ENCODE data around the gene ST8SIA6.
A peak's percentile ranks its signal among the peaks of the same experiment; 100 is the strongest.
"Not testable (repeated sequence)": the region's sequence is repeated elsewhere in the genome, so short reads cannot be mapped to it uniquely, and the experiment has no call there.

Gene ST8SIA6

DNA sequence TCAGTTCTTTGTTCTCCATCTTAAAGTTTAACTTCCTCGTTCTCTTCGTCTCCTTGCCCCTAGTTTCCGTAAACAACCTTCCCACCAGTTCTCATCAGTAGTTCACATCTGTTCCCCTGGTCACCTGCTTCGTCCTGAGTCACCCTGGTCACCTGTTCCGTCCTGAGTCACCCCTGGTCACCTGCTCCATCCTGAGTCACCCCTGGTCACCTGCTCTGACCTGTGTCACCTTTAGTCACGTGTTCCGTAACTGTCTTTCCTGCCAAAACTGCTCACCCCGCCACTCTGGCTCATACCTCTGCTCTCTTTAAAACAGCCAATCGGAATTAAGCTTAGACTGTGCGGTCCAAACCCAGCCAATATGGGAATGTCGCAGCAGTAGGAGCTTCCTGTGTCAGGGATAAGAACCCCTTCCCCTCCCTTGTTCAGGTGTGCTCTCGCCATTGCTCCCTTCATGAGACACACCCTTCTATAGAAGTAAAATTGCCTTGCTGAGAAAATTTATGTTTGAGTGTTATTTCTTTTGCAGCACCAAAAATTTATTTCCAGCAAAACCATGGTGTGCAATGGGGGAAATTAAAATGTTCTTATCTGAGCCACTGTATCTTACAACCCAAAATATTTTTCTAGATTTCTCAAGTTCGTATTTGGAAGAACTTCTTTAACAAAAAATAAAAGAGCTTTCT is 114.1 kb downstream of the ST8SIA6 start:
- no peak for DNase-seq

GRCh38 chr10:17335065-17335464 is 119.3 kb downstream of the ST8SIA6 start:
- DNase-seq = no peak

DNA sequence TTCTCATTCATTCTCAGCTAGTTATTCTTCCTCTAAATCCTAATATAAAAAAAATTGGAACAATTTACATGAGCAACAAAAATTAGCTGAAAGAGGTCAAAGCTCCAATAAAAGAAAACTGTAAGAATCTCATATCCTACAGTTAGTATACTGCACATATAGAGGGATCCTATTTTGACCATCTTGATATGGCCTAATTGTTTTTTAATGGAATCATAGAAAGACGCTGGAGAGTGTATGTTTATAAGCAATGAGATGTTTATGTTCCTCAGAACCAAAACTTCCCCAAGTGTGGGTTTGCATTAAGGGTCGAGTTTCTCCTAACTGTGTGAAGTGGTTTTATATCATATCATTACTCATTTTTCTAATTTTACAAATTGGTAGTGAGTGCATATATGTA is 123.9 kb downstream of the ST8SIA6 start:
- no peak for DNase-seq

DNA sequence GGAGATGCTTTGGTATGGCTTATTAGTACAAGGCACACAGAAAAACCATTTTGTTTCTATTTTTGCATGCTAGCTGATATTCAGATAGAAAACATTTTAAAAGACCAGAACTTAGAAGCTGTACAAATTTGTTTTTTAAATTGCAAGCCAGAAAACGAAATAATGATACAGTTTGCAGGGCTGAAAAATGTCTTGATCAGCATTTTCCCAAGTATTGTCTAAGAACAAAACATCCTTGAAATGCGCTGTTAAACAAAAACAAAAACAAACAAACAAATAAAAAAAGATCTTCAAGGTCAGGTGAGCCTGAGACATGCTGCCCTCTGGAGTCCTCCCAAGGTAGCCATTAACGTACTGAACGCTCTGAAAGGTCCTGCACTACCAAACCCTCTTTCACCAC is 128.0 kb downstream of the ST8SIA6 start:
- no peak for DNase-seq

DNA sequence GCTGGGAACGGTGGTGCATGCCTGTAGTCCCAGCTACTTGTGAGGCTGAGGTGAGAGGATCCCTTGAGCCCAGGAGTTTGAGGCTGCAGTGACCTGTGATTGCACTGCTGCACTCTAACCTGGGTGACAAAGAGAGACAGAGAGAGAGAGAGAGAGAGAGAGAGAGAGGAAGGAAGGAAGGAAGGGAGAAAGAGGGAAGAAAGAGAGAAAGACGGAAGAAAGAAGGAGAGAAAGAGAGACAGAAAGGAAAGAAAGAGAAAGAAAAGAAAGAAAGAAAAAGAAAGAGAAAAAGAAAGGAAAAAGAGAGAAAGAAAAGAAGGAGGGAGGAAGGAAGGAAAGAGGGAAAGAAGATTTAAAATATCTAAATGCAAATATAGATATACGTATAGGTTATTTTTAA is 132.4 kb downstream of the ST8SIA6 start:
- DNase-seq = not testable (repeated sequence)

DNA sequence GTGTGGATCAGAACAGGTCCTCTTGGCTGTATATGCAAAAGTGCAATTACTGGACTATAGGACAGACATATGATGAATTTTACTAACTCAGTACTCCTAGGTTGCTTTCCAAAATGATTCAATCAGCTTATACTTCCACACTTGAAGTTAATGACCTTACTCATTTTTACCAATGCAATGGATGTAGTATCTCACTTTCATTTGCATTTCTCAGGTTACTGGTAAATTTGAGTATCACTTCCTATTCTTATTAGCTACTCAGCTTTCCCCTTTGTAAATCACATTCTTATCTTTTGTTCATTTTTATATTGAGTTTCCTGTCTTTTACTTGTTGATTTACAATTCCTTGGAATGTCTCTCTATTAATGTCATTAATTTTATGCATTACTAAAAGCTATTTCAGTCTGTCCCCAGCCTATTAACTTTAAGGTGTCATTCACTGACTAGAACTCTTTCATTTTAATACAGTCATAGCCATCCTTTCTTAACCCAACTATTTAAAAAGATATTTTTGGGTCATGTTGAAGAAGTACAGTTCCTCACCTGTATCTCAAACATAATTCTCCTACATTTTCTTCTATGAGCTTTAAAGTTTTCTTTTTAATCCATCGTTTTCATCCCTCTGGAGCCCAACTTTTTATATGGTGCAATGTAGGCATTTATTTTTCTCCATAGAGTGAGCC is 137.8 kb downstream of the ST8SIA6 start:
- no peak for DNase-seq

- DNase-seq = no peak
These were observed 145.0 kb downstream of the ST8SIA6 start for GRCh38 chr10:17309435-17309834.

DNA sequence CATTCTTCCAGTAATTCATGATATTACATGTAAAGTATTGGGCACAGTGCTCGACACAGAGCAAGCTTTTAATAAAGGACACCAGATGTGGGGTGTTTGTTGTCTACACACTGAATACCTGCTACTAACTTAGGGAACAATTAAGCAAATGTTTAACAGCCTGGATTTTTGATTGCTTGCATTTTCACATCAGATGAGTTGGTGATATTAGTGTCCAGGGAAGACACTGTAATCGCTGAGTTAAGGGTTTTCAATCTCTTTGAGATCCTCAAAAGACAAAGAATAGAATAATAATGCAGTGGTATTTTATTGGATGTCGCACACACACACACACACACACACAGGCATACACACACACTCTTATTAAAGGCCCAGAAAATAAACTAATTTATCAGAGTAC is 147.3 kb downstream of the ST8SIA6 start:
- DNase-seq = no peak

- DNase-seq = no peak
These were observed 162.0 kb downstream of the ST8SIA6 start for GRCh38 chr10:17292375-17292774.

GRCh38 chr10:17290226-17290625 is 164.2 kb downstream of the ST8SIA6 start:
- peak; percentile 73 for DNase-seq

GRCh38 chr10:17289763-17290162 is 164.6 kb downstream of the ST8SIA6 start:
- no peak for DNase-seq

DNA sequence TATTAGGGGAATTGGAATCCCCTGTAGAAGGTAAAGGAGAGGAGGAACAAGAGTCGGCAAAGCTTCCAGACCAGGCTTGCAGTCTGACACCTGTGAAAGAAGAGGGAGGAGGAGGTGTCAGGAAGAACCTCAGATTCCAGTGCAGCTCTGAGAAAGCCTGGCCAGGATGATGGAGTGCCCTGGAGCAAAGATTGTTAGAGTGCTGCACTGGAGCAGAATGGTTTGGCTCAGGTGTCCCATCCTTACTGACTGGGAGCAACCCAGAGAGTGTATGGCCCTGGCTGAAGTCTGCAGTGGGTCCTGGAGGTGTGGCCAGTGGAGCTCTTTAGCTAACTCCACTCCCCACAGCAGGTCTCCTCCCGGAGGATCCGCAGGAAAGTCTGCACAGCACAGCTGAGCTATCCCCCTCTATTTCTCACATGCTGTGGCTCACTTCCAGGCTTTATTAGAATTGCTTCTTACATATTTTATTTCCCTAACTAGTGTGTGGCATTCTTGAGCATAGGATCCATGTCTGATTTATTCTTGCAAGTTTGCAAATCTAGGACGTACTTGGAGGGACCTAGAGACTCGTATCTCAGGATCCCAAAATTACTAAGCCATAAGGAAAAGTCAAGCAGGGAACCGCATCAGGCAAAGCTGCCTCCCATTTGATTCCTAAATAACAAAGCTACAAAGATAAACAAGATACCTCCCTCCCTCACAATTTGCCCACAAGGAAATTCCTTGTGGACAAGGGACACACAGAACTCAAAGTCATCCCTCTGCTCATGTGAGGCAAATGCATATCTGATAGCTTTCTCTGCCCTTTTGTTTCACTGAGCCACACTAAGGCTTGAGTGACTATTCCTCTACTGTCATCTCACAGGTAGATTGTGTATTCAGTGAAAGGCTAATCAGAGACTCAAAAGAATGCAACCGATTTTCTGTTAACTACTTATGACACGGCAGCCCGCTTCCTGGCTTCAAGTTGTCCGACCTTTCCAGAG is 167.5 kb downstream of the ST8SIA6 start:
- DNase-seq = no peak

GRCh38 chr10:17282311-17282710 is 172.1 kb downstream of the ST8SIA6 start:
- no peak for DNase-seq

DNA sequence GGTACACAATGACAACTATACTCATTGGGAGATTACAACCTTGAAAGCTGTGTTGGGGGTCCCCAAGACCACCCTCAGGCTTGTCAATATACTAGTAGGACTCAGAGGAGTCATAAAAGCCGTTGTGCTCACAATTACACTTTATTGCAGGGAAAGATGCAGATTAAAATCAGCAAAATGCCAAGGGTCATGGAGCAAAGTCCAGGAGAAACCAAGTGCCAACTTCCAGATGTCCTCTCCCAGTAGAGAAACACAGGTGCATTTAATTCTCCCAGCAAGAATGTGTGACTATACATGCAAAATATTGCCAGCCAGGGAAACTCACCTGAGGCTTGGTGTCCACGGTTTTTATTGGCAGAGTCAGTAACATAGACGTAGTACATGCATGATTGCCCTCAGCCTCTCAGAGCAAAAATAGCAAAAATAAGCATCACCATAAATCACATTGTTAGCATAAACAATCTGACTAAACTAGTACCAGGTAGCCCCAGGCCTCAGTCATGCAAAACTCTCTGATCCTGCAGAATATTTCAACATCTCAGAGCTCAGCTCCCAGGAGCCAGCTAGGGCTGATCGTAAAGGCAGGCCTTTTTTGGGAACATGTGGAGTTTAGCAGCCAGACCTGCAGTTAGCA is 175.7 kb downstream of the ST8SIA6 start:
- no peak for DNase-seq

GRCh38 chr10:17276756-17277424 is 177.5 kb downstream of the ST8SIA6 start:
- no peak for DNase-seq

GRCh38 chr10:17273403-17273802 is 181.0 kb downstream of the ST8SIA6 start:
- DNase-seq = no peak

DNA sequence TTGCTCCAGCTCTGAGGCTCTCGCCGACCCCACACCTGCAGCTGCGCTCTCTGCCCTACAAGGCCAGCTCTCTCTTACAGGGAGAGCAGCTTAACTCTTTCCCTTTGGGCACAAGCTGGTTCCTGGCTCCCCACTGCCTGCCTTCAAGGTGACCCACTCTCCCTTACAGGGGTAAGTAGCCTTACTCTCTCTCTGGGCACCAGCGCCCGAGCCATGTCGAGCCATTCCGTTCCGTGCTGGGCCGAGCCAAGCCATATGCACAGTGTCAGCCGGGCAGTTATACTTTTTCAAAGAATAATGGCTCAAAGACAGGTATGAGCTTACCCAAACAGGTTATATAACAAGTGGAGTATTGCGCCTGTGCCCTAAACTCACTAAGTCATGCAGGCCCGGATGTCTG is 181.7 kb downstream of the ST8SIA6 start:
- no peak for DNase-seq

Measured in hematopoietic multipotent progenitor cell treated with erythropoietin and hydrocortisone succinate and interleukin-3 and kit ligand, for 8 days (in vitro differentiated cells).